Muscle layer of duodenum (tissue), 2 donors: ENCODE results near the gene KCNB1.

Experiments
- H3K27ac ChIP-seq: one replicate; pipeline ENCODE4 v1.7.0; 2013; ENCODE audit warnings: mild to moderate bottlenecking, low read length
- H3K27me3 ChIP-seq: one replicate; pipeline ENCODE4 v1.7.0; 2013; ENCODE audit warnings: low read depth, mild to moderate bottlenecking, control low read depth, low read length
- H3K36me3 ChIP-seq, 2 donors: one replicate each; pipeline ENCODE4 v1.7.0; 2013; ENCODE audit warnings: low read length in 2 of 2, control low read depth in 1 of 2, mild to moderate bottlenecking in 1 of 2; ENCODE audit not compliant: insufficient read depth in 2 of 2, control insufficient read depth in 1 of 2
- H3K4me1 ChIP-seq, 2 donors: one replicate each; pipeline ENCODE4 v1.7.0; 2013; ENCODE audit warnings: low read length in 2 of 2, mild to moderate bottlenecking in 2 of 2, control low read depth in 1 of 2, moderate library complexity in 1 of 2; ENCODE audit not compliant: insufficient read depth in 2 of 2, control insufficient read depth in 1 of 2
- H3K4me3 ChIP-seq, 2 donors: one replicate each; pipeline ENCODE4 v1.7.0; 2013; ENCODE audit warnings: low read length in 2 of 2, low read depth in 1 of 2, mild to moderate bottlenecking in 1 of 2
- H3K9me3 ChIP-seq, 2 donors: one replicate each; pipeline ENCODE4 v1.7.0; 2013; ENCODE audit warnings: low read length in 2 of 2, control low read depth in 1 of 2, mild to moderate bottlenecking in 1 of 2; ENCODE audit not compliant: control insufficient read depth in 1 of 2
- donor health status: healthy.

Gene KCNB1

GRCh38 chr20:49432550-49432949, 49.9 kb downstream of the KCNB1 start:
- Histone ChIP-seq H3K27me3 (no peaks in the 10 kb centered on the region), H3K27ac (no peak overlapping the region), H3K4me1 (peaks cover 0 to 7% of the 10 kb centered on the region in 2 donors), H3K36me3 (no peaks in the 10 kb centered on the region), H3K4me3 (no peak overlapping the region), H3K9me3 (no peaks in the 10 kb centered on the region)

GRCh38 chr20:49431329-49431728, 51.1 kb downstream of the KCNB1 start:
- H3K4me1 ChIP-seq = peaks cover 0 to 14% of the 10 kb centered on the region in 2 donors
- H3K27me3 ChIP-seq = no peaks in the 10 kb centered on the region
- H3K4me3 ChIP-seq = no peak overlapping the region
- H3K9me3 ChIP-seq = no peaks in the 10 kb centered on the region
- no peak overlapping the region for H3K27ac ChIP-seq
- no peaks in the 10 kb centered on the region for H3K36me3 ChIP-seq

- Histone ChIP-seq H3K27ac (no peak overlapping the region), H3K4me3 (no peak overlapping the region), H3K36me3 (no peaks in the 10 kb centered on the region), H3K4me1 (peaks cover 0 to 14% of the 10 kb centered on the region in 2 donors), H3K27me3 (no peaks in the 10 kb centered on the region), H3K9me3 (no peaks in the 10 kb centered on the region)
Measured at GRCh38 chr20:49430320-49430719, 52.1 kb downstream of the KCNB1 start.

- no peaks in the 10 kb centered on the region for H3K9me3 ChIP-seq
- no peaks in the 10 kb centered on the region for H3K36me3 ChIP-seq
- peaks cover 0 to 10% of the 10 kb centered on the region in 2 donors for H3K4me1 ChIP-seq
- no peaks in the 10 kb centered on the region for H3K27me3 ChIP-seq
- H3K4me3 ChIP-seq = no peak overlapping the region
- peak overlapping the region; percentile 30 for H3K27ac ChIP-seq
Measured at GRCh38 chr20:49427751-49428518, 54.5 kb downstream of the KCNB1 start.

GRCh38 chr20:49426873-49427272, 55.6 kb downstream of the KCNB1 start:
- Histone ChIP-seq H3K4me1 (peaks cover 0 to 12% of the 10 kb centered on the region in 2 donors), H3K27ac (no peak overlapping the region), H3K9me3 (no peaks in the 10 kb centered on the region), H3K4me3 (no peak overlapping the region), H3K27me3 (no peaks in the 10 kb centered on the region), H3K36me3 (no peaks in the 10 kb centered on the region)

GRCh38 chr20:49426395-49426794, 56.1 kb downstream of the KCNB1 start:
- no peaks in the 10 kb centered on the region for H3K27me3 ChIP-seq
- H3K9me3 ChIP-seq = no peaks in the 10 kb centered on the region
- peaks cover 0 to 17% of the 10 kb centered on the region in 2 donors for H3K4me1 ChIP-seq
- no peak overlapping the region for H3K27ac ChIP-seq
- no peak overlapping the region for H3K4me3 ChIP-seq
- H3K36me3 ChIP-seq = no peaks in the 10 kb centered on the region

- Histone ChIP-seq H3K27me3 (no peaks in the 10 kb centered on the region), H3K27ac (no peak overlapping the region), H3K4me1 (peaks cover 0 to 26% of the 10 kb centered on the region in 2 donors)
Measured at GRCh38 chr20:49424536-49424935, 57.9 kb downstream of the KCNB1 start.

GRCh38 chr20:49422161-49422560, 60.3 kb downstream of the KCNB1 start:
- peaks cover 0 to 23% of the 10 kb centered on the region in 2 donors for H3K4me1 ChIP-seq
- no peaks in the 10 kb centered on the region for H3K36me3 ChIP-seq
- no peak overlapping the region for H3K4me3 ChIP-seq
- H3K27me3 ChIP-seq = no peaks in the 10 kb centered on the region
- H3K9me3 ChIP-seq = no peaks in the 10 kb centered on the region
- peak overlapping the region; percentile 74 for H3K27ac ChIP-seq

More at GRCh38 chr20:49424536-49424935, 57.9 kb downstream of the KCNB1 start:
- Histone ChIP-seq H3K36me3 (no peaks in the 10 kb centered on the region), H3K9me3 (no peaks in the 10 kb centered on the region), H3K4me3 (no peak overlapping the region)

GRCh38 chr20:49420811-49421295, 61.6 kb downstream of the KCNB1 start:
- Histone ChIP-seq H3K9me3 (no peaks in the 10 kb centered on the region), H3K4me1 (peaks cover 0 to 26% of the 10 kb centered on the region in 2 donors), H3K27ac (peak overlapping the region; percentile 74), H3K27me3 (no peaks in the 10 kb centered on the region), H3K4me3 (no peak overlapping the region), H3K36me3 (no peaks in the 10 kb centered on the region)

- peak overlapping the region; percentile 17 for H3K27ac ChIP-seq
Measured at GRCh38 chr20:49420292-49420691, 62.2 kb downstream of the KCNB1 start.

GRCh38 chr20:49419785-49420184, 62.7 kb downstream of the KCNB1 start:
- Histone ChIP-seq H3K27me3 (no peaks in the 10 kb centered on the region), H3K4me3 (no peak overlapping the region), H3K4me1 (peaks cover 0 to 27% of the 10 kb centered on the region in 2 donors), H3K36me3 (no peaks in the 10 kb centered on the region), H3K27ac (peak overlapping the region; percentile 34), H3K9me3 (no peaks in the 10 kb centered on the region)

More at GRCh38 chr20:49420292-49420691, 62.2 kb downstream of the KCNB1 start:
- Histone ChIP-seq H3K9me3 (no peaks in the 10 kb centered on the region), H3K4me3 (no peak overlapping the region), H3K27me3 (no peaks in the 10 kb centered on the region), H3K36me3 (no peaks in the 10 kb centered on the region), H3K4me1 (peaks cover 0 to 26% of the 10 kb centered on the region in 2 donors)
